K562 (cell line): ENCODE measurements around the gene CDK11A. TPM values are rescaled to one million over a fixed set of nuclear protein-coding genes. Genes with fewer than 3 reads are reported as not detected.

ENCODE experiments used
- ATAC-seq: fragments of 200-7000 bp; cut with Tn5 transposase; 3 replicates; pipeline ENCODE4 v1.9.1; 2020; ENCODE audit warnings: moderate library complexity
- BruUV-seq: library from RNA; stranded (reverse); fragments of 400-500 nt; replicated peaks from 2 replicates; lab custom pipeline; 2021; lab: Mats Ljungman, UMichigan
- CTCF ChIA-PET: fragments of 300-600 bp; formaldehyde crosslinking; extraction: SDS; loops from one replicate; lab custom pipeline; 2021; ENCODE audit warnings: low intra/inter-chr PET ratio; lab: Yijun Ruan, JAX
- POLR2A ChIA-PET: fragments of 300-600, 350-650 bp; sonication (Branson Sonifier 250); formaldehyde crosslinking; extraction: SDS; loops from one replicate; lab custom pipeline; 2021; ENCODE audit warnings: antibody characterized with exemption, inconsistent platforms; lab: Yijun Ruan, JAX
- DNase-seq, 4 experiments: peaks; one replicate each; pipeline versions ENCODE4 v3.0.0 to v3.0.0-alpha.2; 2011 to 2018; ENCODE audit warnings: low spot score in 3 of 4, mixed read lengths in 3 of 4; ENCODE audit errors: extremely low read depth in 1 of 4
- FAIRE-seq: peaks from 2 replicates; lab custom pipeline; 2011; peaks lifted over from hg19 to GRCh38; lab: Jason Lieb, UNC
- H2AFZ ChIP-seq: 2 replicates; pipeline ENCODE4 v1.6.0; 2011; ENCODE audit warnings: low read depth, low read length, control low read depth, inconsistent platforms
- H3K27ac ChIP-seq: fragments of 200-600 bp; 3 replicates; pipeline ENCODE4 v1.8.0; 2011; ENCODE audit warnings: low read depth, mild to moderate bottlenecking, control low read depth, inconsistent platforms, low read length, moderate library complexity, mixed read lengths; ENCODE audit errors: extremely low read depth
- H3K27me3 ChIP-seq, 2 experiments: fragments of 300-600 bp in 1 of 2; 2 replicates in 1 of 2; 3 replicates in 1 of 2; pipeline versions ENCODE4 v1.6.0 to v1.8.0; 2011; ENCODE audit warnings: inconsistent platforms in 2 of 2, low read length in 2 of 2, mild to moderate bottlenecking in 1 of 2, mixed read lengths in 1 of 2, moderate library complexity in 1 of 2; ENCODE audit not compliant: control insufficient read depth in 2 of 2, insufficient read depth in 2 of 2
- H3K36me3 ChIP-seq: fragments of 300-600 bp; 3 replicates; pipeline ENCODE4 v1.8.0; 2011; ENCODE audit warnings: mild to moderate bottlenecking, low read length, inconsistent platforms; ENCODE audit not compliant: control insufficient read depth, insufficient read depth
- H3K4me1 ChIP-seq, 2 experiments: fragments of 200-600 bp in 1 of 2; replicated peaks in 1 of 2; 2 replicates in 1 of 2; 3 replicates in 1 of 2; pipeline versions ENCODE4 v1.5.1 to v1.8.0; 2011; ENCODE audit warnings: inconsistent platforms in 2 of 2, low read length in 2 of 2, mild to moderate bottlenecking in 1 of 2, mixed read lengths in 1 of 2, moderate library complexity in 1 of 2; ENCODE audit not compliant: control insufficient read depth in 2 of 2, insufficient read depth in 2 of 2
- H3K4me2 ChIP-seq: 2 replicates; pipeline ENCODE4 v1.6.1; 2011; ENCODE audit warnings: low read length, control low read depth, inconsistent platforms, mixed read lengths; ENCODE audit not compliant: insufficient read depth
- H3K4me3 ChIP-seq: fragments of 200-600 bp; sonication (generic), shearing (Covaris generic); 2 replicates; pipeline ENCODE4 v1.5.1; 2016; ENCODE audit warnings: control low read depth, inconsistent platforms
- H3K79me2 ChIP-seq: fragments of 200-600 bp; 3 replicates; pipeline ENCODE4 v1.8.0; 2011; ENCODE audit warnings: low read length, inconsistent platforms; ENCODE audit not compliant: control insufficient read depth, insufficient read depth
- H3K9ac ChIP-seq, 2 experiments: 2 replicates each; pipeline versions ENCODE4 v1.6.0 to v1.6.1; 2011; ENCODE audit warnings: low read depth in 2 of 2, low read length in 2 of 2, control low read depth in 1 of 2, inconsistent platforms in 1 of 2, mild to moderate bottlenecking in 1 of 2, mixed read lengths in 1 of 2; ENCODE audit not compliant: insufficient read depth in 1 of 2
- H3K9me1 ChIP-seq: one replicate; pipeline ENCODE4 v1.6.0; 2011; ENCODE audit warnings: inconsistent platforms, mild to moderate bottlenecking, low read length, moderate library complexity; ENCODE audit not compliant: control insufficient read depth, insufficient read depth
- H3K9me3 ChIP-seq: replicated peaks from 2 replicates; pipeline ENCODE4 v1.5.1; 2011; ENCODE audit warnings: low read depth, low read length, inconsistent platforms; ENCODE audit not compliant: control insufficient read depth, insufficient read depth
- H4K20me1 ChIP-seq: replicated peaks from 2 replicates; pipeline ENCODE4 v1.6.1; 2011; ENCODE audit warnings: low read length, inconsistent platforms, mixed read lengths; ENCODE audit not compliant: control insufficient read depth, insufficient read depth
- ATF7 ChIP-seq: fragments of 450-650 bp; IDR thresholded peaks from 2 replicates; pipeline ENCODE4 v1.7.1; 2014; ENCODE audit warnings: mild to moderate bottlenecking, moderate library complexity
- CEBPG ChIP-seq, 3 experiments: fragments of 200-800 bp in 1 of 3; sonication (Bioruptor generic) in 1 of 3; sonication (generic) in 1 of 3; formaldehyde crosslinking in 1 of 3; IDR thresholded peaks in 2 of 3; conservative IDR thresholded peaks in 1 of 3; 2 replicates each; pipeline versions ENCODE4 v1.6.1 to v1.8.0; 2016 to 2022; ENCODE audit warnings: missing compliant biosample characterization in 2 of 3, missing genetic modification characterization in 2 of 3, mild to moderate bottlenecking in 1 of 3, missing genetic modification reagents in 1 of 3
- CGGBP1 ChIP-seq: fragments of 250-450 bp; sonication (Bioruptor Pico); IDR thresholded peaks from 2 replicates; pipeline ENCODE4 v1.9.0; 2021; ENCODE audit warnings: mild to moderate bottlenecking
- CHD2 ChIP-seq: IDR thresholded peaks from 2 replicates; pipeline ENCODE4 v1.6.1; 2011; ENCODE audit warnings: low read depth, low read length
- ESRRB ChIP-seq: fragments of 250-450 bp; sonication (Bioruptor Pico); IDR thresholded peaks from 2 replicates; pipeline ENCODE4 v1.5.0; 2020; ENCODE audit warnings: mild to moderate bottlenecking, moderate library complexity, borderline replicate concordance
- FOXP4 ChIP-seq: sonication (generic); formaldehyde crosslinking; IDR thresholded peaks from 2 replicates; pipeline ENCODE4 v1.8.0; 2022; ENCODE audit warnings: mild to moderate bottlenecking, missing genetic modification reagents, borderline replicate concordance
- NR0B1 ChIP-seq: fragments of 450-650 bp; IDR thresholded peaks from one replicate; pipeline ENCODE4 v1.6.1; 2018; ENCODE audit warnings: mild to moderate bottlenecking, moderate library complexity; ENCODE audit not compliant: partially characterized antibody
- NR2C1 ChIP-seq, 2 experiments: fragments of 450-650 bp; IDR thresholded peaks; 2 replicates each; pipeline ENCODE4 v1.6.1; 2017; ENCODE audit warnings: mild to moderate bottlenecking in 2 of 2, antibody characterized with exemption in 1 of 2, inconsistent platforms in 1 of 2, missing compliant biosample characterization in 1 of 2, missing genetic modification characterization in 1 of 2
- POLR2G ChIP-seq: fragments of 200-400 bp; formaldehyde crosslinking; IDR thresholded peaks from 2 replicates; pipeline ENCODE4 v1.6.1; 2017; ENCODE audit warnings: low read depth, mild to moderate bottlenecking, antibody characterized with exemption, low read length, moderate library complexity
- TCFL5 ChIP-seq: fragments of 250-450 bp; sonication (Bioruptor Pico); conservative IDR thresholded peaks from 2 replicates; pipeline ENCODE4 v1.6.1; 2021; ENCODE audit warnings: mild to moderate bottlenecking, moderate library complexity, matching md5 sums
- WGBS: fragments of 100-300 bp; shearing (Covaris generic); methylation state at CpG from one replicate; pipeline ENCODE4 v1.1.6; 2016; ENCODE audit warnings: low coverage, mixed read lengths; ENCODE audit not compliant: insufficient coverage; ENCODE audit errors: missing lambda C conversion rate; 5-methylcytosine and 5-hydroxymethylcytosine counted together
- in situ Hi-C: fragments of 300-500 bp; cut with MboI; formaldehyde crosslinking; loops from 4 replicates; pipeline ENCODE4 v1.15.0; 2018; ENCODE audit warnings: inconsistent platforms, mixed read lengths
- intact Hi-C: fragments of 100-400 bp; cut with micrococcal nuclease; formaldehyde crosslinking; loops from 2 replicates; pipeline ENCODE4 v1.14.2; 2022
- polyA plus RNA-seq, 8 experiments: library from polyadenylated mRNA; depleted of rRNA in 4 of 8; stranded (reverse) in 5 of 8; unstranded in 3 of 8; fragments of >200 nt; fragmentation: Nextera tagmentation in 2 of 8; fragmentation: Illumina TruSeq in 1 of 8; extraction: Ambion mirVana in 2 of 8; extraction: Trizol in 1 of 8; gene quantifications; 2 replicates each; pipeline versions ENCODE4 v1.2.1 to v1.2.3, GENCODE V29; 2011 to 2014; ENCODE audit warnings: inconsistent platforms in 1 of 8, missing spikeins in 1 of 8
- total RNA-seq, 7 experiments: library from RNA; depleted of rRNA in 6 of 7; stranded (reverse); fragments of >200 nt in 6 of 7; fragmentation: Illumina TruSeq in 2 of 7; extraction: Trizol in 2 of 7; gene quantifications; 2 replicates each; pipeline versions ENCODE4 v1.2.1 to v1.2.3, GENCODE V29; 2011 to 2021; ENCODE audit warnings: low replicate concordance in 1 of 7
- TF ChIP-seq, protein P1 (sequence below), 2 experiments: IDR thresholded peaks in 1 of 2; conservative IDR thresholded peaks in 1 of 2; 2 replicates each; pipeline ENCODE4 v1.6.1; 2016; ENCODE audit warnings: low read depth in 2 of 2, mild to moderate bottlenecking in 1 of 2, missing compliant biosample characterization in 1 of 2, missing genetic modification characterization in 1 of 2, moderate library complexity in 1 of 2

The CDK11A gene
- total and polyA plus RNA-seq, 9 of the 15 experiments (the other 6 are each of a cell fraction or from before 2014, with no cell fraction given): 4.5 to 71.0 (median 43.9) TPM

- intact Hi-C loops (no loop called here), in situ Hi-C loops (no loop called here)
- WGBS: 88% methylated on average over 31 of the region's 32 CpGs
- Histone ChIP-seq H2AFZ (no peak overlapping the region), H4K20me1 (peaks cover 5% of the 10 kb centered on the region; the same call in 1 of the 2 replicates), H3K27me3 (no peaks in the 10 kb centered on the region), H3K4me3 (no peak overlapping the region), H3K79me2 (peaks cover 80% of the 10 kb centered on the region), H3K9me3 (peaks cover 6% of the 10 kb centered on the region), H3K9ac (peak overlapping the region in 1 of 2 experiments; percentile 70; a peak in 1 of 4 replicates), H3K9me1 (peaks cover 8% of the 10 kb centered on the region), H3K4me2 (no peak overlapping the region), H3K4me1 (peaks cover 6 to 36% of the 10 kb centered on the region in 2 experiments), H3K27ac (no peak overlapping the region), H3K36me3 (peaks cover 96% of the 10 kb centered on the region)
- ChIA-PET CTCF (no interaction called here), POLR2A (no interaction called here)
- ATAC-seq (no peak), FAIRE-seq (no peak), DNase-seq (no peak)
- BruUV-seq: no TSS peak
- TF ChIP-seq CGGBP1 (CRISPR knock-in tag): no peak
- TF ChIP-seq ESRRB (CRISPR knock-in tag): no peak
- TF ChIP-seq NR0B1: no peak
- TF ChIP-seq CHD2: no peak
- no peak for TF ChIP-seq TCFL5 (CRISPR knock-in tag)
- no peak for TF ChIP-seq CEBPG (CRISPR knock-in tag; IDR thresholded peaks at IDR 0.05)
- no peak for TF ChIP-seq CEBPG (tag; conservative IDR thresholded peaks at IDR 0.05 in 1 of 2, IDR thresholded peaks at IDR 0.05 in 1 of 2)
- TF ChIP-seq NR2C1 (IDR thresholded peaks at IDR 0.05): peak; percentile 46; the same call in 1 of the 2 replicates
- peak; percentile 20; the same call in 1 of the 2 replicates for TF ChIP-seq NR2C1 (tag; IDR thresholded peaks at IDR 0.05)
- TF ChIP-seq, protein P1, sequence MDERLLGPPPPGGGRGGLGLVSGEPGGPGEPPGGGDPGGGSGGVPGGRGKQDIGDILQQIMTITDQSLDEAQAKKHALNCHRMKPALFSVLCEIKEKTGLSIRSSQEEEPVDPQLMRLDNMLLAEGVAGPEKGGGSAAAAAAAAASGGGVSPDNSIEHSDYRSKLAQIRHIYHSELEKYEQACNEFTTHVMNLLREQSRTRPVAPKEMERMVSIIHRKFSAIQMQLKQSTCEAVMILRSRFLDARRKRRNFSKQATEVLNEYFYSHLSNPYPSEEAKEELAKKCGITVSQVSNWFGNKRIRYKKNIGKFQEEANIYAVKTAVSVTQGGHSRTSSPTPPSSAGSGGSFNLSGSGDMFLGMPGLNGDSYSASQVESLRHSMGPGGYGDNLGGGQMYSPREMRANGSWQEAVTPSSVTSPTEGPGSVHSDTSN (CRISPR knock-in tag; IDR thresholded peaks at IDR 0.05; ENCODE audit: low read depth): no peak
- TF ChIP-seq, protein P1 (tag; conservative IDR thresholded peaks at IDR 0.05; ENCODE audit: low read depth): 0 out of 2 replicates have a peak, but pooled peaks have one; percentile 16
- TF ChIP-seq FOXP4 (CRISPR knock-in tag): no peak
- TF ChIP-seq ATF7: no peak
- 0 out of 2 replicates have a peak, but pooled peaks have one; percentile 37 for TF ChIP-seq POLR2G
These were observed 39.8 kb upstream of the CDK11A start for GRCh38 chr1:1763657-1764621.
